ENCODE results near the gene NR3C2. TPM values are rescaled to one million over a fixed set of nuclear protein-coding genes. Genes with fewer than 3 reads are reported as not detected.
A peak's percentile ranks its signal among the peaks of the same experiment; 100 is the strongest.

Gene NR3C2
- total RNA-seq, 5 donors from 2014 or later (not counting 1 experiment from before 2014, with no cell fraction given): 33.5 to 60.4 (median 34.5) TPM

DNA sequence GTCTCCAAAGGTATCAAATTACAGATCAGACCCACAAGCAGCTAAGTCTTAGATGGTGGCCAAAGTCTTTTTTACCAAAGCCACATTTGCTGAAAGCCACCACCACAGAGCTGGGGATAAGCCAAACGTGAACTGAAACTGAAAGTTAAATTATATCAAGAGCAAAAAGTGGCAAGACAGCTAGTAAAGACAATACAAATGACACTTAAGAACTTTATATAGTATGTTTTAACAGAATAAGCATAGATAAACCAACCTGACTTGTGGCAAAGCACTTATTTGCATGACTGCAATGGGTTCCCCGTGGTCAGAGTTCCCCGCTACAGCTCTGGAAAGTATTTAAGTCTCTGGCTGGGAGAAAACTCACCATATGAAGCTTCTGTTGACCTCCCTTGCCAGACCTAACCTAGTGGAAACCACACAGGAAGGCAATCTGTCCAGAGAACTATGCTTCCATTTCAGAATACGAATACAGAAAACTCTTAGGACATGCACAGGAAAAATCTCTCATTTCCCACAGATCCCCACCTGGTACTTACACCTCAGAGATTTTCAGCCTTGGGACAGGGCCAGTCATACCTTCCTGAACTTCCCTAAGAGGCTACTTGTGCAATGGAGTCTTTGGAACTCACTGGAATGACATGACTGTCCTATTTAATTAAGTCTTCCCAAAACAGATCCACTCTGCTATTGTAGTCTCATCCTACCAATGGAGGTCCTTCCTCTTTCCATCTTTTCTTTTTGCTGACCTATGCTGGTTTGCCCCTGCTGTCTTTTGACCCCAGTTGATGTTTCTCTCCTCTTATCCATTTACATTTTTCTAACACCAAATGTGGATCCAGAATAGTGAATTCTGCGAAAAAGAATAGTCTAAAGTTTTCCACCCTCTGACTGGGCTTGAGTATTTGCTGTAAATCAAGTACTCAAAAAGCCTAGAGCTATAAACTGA lies 225.1 kb downstream of the NR3C2 start:
- peaks cover 37 to 48% (median 47%) of the 10 kb centered on the region in 3 donors for H3K4me1 Mint-ChIP-seq
- CTCF ChIA-PET: no interaction called here
- peaks cover 0 to 3% (median 2%) of the 10 kb centered on the region in 3 donors for H3K9me3 Mint-ChIP-seq
- H3K27me3 Mint-ChIP-seq: no peaks in the 10 kb centered on the region
- ATAC-seq (replicated peaks in 1 of 4) (peak; percentile 58 to 83 (median 72)), DNase-seq (peak in 14 of 35 experiments; percentile 3 to 53 (median 10))
- H3K36me3 ChIP-seq (ENCODE audit: control insufficient read depth in 2 of 2, extremely low read depth in 1 of 2, insufficient read depth in 1 of 2, low read length in 1 of 2): no peaks in the 10 kb centered on the region
- H3K4me3 ChIP-seq (ENCODE audit: control insufficient read depth in 1 of 2, extremely low read depth in 1 of 2, low read length in 1 of 2): peak overlapping the region; percentile 29 to 39
- 0% methylated on average over 3 of the region's 5 CpGs for WGBS (ENCODE audit: insufficient coverage)
- H3K9me3 ChIP-seq: no peaks in the 10 kb centered on the region
- H3K27me3 ChIP-seq (replicated peaks in 1 of 2; ENCODE audit: control insufficient read depth in 2 of 2, extremely low read depth in 1 of 2, insufficient read depth in 2 of 2, low read length in 1 of 2): no peaks in the 10 kb centered on the region
- H3K36me3 Mint-ChIP-seq: peaks cover 10% of the 10 kb centered on the region
- peaks cover 0 to 11% of the 10 kb centered on the region in 2 experiments for H3K4me1 ChIP-seq (ENCODE audit: control insufficient read depth in 1 of 2, extremely low read depth in 1 of 2, insufficient read depth in 2 of 2, low read length in 2 of 2)
- peak overlapping the region; percentile 72 for H3K27ac ChIP-seq (ENCODE audit: low read length)
- H3K4me3 Mint-ChIP-seq: peak overlapping the region; percentile 61 to 77 (median 71)
- POLR2A ChIA-PET: interaction anchor here in 1 of 2 donors (0.6 kb wide), 1 partner anchor 21 kb away, joined by 3 read pairs; no protein-coding TSS in a partner anchor
- H3K27ac Mint-ChIP-seq: peak overlapping the region; percentile 85 to 90

DNA sequence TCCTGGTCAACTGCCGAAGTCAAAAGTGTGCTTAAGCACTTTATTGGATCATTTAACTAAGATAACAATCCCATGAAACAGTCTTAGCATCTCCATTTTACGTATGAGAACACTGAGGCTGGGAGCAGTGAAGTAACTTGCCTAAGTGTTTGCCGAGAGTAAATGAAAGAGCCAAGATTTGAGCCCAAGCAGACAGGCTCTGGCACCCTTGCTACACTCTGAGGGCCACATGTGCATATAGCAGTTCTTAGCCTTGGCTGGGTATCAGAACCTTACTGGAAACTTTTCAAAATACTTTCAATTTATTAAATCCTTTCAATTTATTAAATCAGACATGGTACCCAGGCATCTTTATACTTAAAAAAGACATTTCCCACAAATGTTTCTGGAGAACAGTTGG lies 225.9 kb downstream of the NR3C2 start:
- CTCF ChIA-PET: no interaction called here
- peaks cover 0 to 3% (median 2%) of the 10 kb centered on the region in 3 donors for H3K9me3 Mint-ChIP-seq
- H3K4me3 ChIP-seq (ENCODE audit: control insufficient read depth in 1 of 2, extremely low read depth in 1 of 2, low read length in 1 of 2): peak overlapping the region in 1 of 2 donors; percentile 29

DNA sequence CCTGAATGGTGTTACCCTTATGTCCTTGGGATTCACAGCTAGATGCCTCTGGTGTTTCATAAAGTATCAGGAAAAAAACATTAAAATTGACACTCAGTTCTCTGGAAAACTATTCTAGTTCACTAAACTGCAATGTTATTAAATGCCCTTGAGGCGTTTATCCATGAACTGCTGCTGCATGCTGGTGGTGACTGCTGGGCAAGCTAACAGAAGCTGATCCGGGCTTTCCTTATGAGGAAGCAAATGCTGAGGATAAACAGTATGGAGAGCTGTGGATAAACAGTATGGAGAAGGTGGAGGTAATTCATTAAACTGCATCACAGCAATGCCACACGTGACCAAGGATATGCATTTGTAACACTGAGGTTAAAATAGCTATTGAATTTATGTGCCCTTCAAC lies 227.0 kb downstream of the NR3C2 start:
- no peaks in the 10 kb centered on the region for H3K9me3 ChIP-seq
- H3K27me3 Mint-ChIP-seq: no peaks in the 10 kb centered on the region
- H3K36me3 Mint-ChIP-seq: peaks cover 10% of the 10 kb centered on the region
- peaks cover 0 to 3% (median 2%) of the 10 kb centered on the region in 3 donors for H3K9me3 Mint-ChIP-seq
- no peak for ATAC-seq (replicated peaks in 1 of 4)
- POLR2A ChIA-PET: no interaction called here
- no peaks in the 10 kb centered on the region for H3K36me3 ChIP-seq (ENCODE audit: control insufficient read depth in 2 of 2, extremely low read depth in 1 of 2, insufficient read depth in 1 of 2, low read length in 1 of 2)
- H3K4me3 ChIP-seq (ENCODE audit: control insufficient read depth in 1 of 2, extremely low read depth in 1 of 2, low read length in 1 of 2): no peak overlapping the region
- CTCF ChIA-PET: interaction anchor here in 1 of 2 donors (0.5 kb wide), 1 partner anchor 16 kb away, joined by 3 read pairs; no protein-coding TSS in a partner anchor
- no peak overlapping the region for H3K4me3 Mint-ChIP-seq
- 100% methylated on average over 2 of the region's 3 CpGs for WGBS (ENCODE audit: insufficient coverage)
- DNase-seq: no peak
- peaks cover 41 to 52% (median 47%) of the 10 kb centered on the region in 3 donors for H3K4me1 Mint-ChIP-seq
- no peak overlapping the region for H3K27ac Mint-ChIP-seq
- H3K4me1 ChIP-seq (ENCODE audit: control insufficient read depth in 1 of 2, extremely low read depth in 1 of 2, insufficient read depth in 2 of 2, low read length in 2 of 2): peaks cover 0 to 11% of the 10 kb centered on the region in 2 experiments
- H3K27me3 ChIP-seq (replicated peaks in 1 of 2; ENCODE audit: control insufficient read depth in 2 of 2, extremely low read depth in 1 of 2, insufficient read depth in 2 of 2, low read length in 1 of 2): no peaks in the 10 kb centered on the region
- H3K27ac ChIP-seq (ENCODE audit: low read length): no peak overlapping the region

More for the DNA sequence above, 225.9 kb downstream of the NR3C2 start:
- Mint-ChIP-seq H3K27ac (peak overlapping the region; percentile 85 to 90), H3K4me1 (peaks cover 41 to 52% (median 50%) of the 10 kb centered on the region in 3 donors), H3K36me3 (peaks cover 13% of the 10 kb centered on the region), H3K27me3 (no peaks in the 10 kb centered on the region), H3K4me3 (peak overlapping the region; percentile 61 to 77 (median 71))
- H3K4me1 ChIP-seq (ENCODE audit: control insufficient read depth in 1 of 2, extremely low read depth in 1 of 2, insufficient read depth in 2 of 2, low read length in 2 of 2): peaks cover 0 to 11% of the 10 kb centered on the region in 2 experiments
- ATAC-seq (replicated peaks in 1 of 4) (no peak), DNase-seq (no peak)
- no peaks in the 10 kb centered on the region for H3K27me3 ChIP-seq (replicated peaks in 1 of 2; ENCODE audit: control insufficient read depth in 2 of 2, extremely low read depth in 1 of 2, insufficient read depth in 2 of 2, low read length in 1 of 2)
- WGBS (ENCODE audit: insufficient coverage): 75% methylated on average over 2 of the region's 3 CpGs
- POLR2A ChIA-PET: interaction anchor here in 1 of 2 donors (0.6 kb wide), 1 partner anchor 140 kb away, joined by 3 read pairs; no protein-coding TSS in a partner anchor
- peak overlapping the region; percentile 72 for H3K27ac ChIP-seq (ENCODE audit: low read length)
- no peaks in the 10 kb centered on the region for H3K36me3 ChIP-seq (ENCODE audit: control insufficient read depth in 2 of 2, extremely low read depth in 1 of 2, insufficient read depth in 1 of 2, low read length in 1 of 2)
- no peaks in the 10 kb centered on the region for H3K9me3 ChIP-seq

DNA sequence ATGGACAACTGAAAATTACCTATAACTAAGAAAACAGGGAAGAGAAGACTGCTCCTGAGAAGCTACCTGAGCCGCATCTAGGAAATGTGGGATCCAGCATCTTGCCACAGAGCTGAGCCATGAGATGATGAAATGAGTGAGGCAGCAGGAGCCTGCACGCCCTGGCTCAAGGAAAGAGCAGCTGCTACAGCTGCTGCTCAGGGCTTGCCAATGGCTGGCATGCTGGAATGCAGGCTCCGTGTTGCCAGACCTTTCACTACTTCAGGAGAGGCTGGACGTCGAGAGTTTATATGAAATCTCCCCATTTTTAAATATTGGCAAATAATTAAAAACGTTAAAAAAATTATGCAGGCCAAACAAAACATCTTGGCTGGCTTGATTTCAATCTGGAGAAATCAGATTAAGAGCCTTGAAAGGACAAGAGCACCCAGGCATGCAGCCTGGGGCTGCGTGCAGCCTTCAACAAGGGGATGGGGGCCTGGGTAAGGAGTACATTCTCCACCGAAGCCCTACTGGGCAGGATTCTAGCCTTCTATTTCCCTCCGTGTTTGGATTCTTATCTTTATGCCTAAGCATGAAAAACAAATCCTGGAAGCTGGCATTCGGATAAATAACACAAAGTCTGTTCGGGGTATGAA lies 227.6 kb downstream of the NR3C2 start:
- Mint-ChIP-seq H3K27ac (no peak overlapping the region), H3K27me3 (no peaks in the 10 kb centered on the region), H3K9me3 (peaks cover 0 to 3% (median 2%) of the 10 kb centered on the region in 3 donors), H3K4me1 (peaks cover 44 to 54% (median 47%) of the 10 kb centered on the region in 3 donors), H3K4me3 (no peak overlapping the region), H3K36me3 (peaks cover 11% of the 10 kb centered on the region)
- POLR2A ChIA-PET: interaction anchor here in 1 of 2 donors (0.5 kb wide), 1 partner anchor 231 kb away, joined by 3 read pairs; no protein-coding TSS in a partner anchor
- Histone ChIP-seq H3K4me3 (ENCODE audit: control insufficient read depth in 1 of 2, extremely low read depth in 1 of 2, low read length in 1 of 2) (no peak overlapping the region), H3K36me3 (ENCODE audit: control insufficient read depth in 2 of 2, extremely low read depth in 1 of 2, insufficient read depth in 1 of 2, low read length in 1 of 2) (no peaks in the 10 kb centered on the region), H3K9me3 (no peaks in the 10 kb centered on the region), H3K4me1 (ENCODE audit: control insufficient read depth in 1 of 2, extremely low read depth in 1 of 2, insufficient read depth in 2 of 2, low read length in 2 of 2) (peaks cover 0 to 11% of the 10 kb centered on the region in 2 experiments), H3K27ac (ENCODE audit: low read length) (no peak overlapping the region), H3K27me3 (replicated peaks in 1 of 2; ENCODE audit: control insufficient read depth in 2 of 2, extremely low read depth in 1 of 2, insufficient read depth in 2 of 2, low read length in 1 of 2) (no peaks in the 10 kb centered on the region)
- no peak for ATAC-seq (replicated peaks in 1 of 4)
- CTCF ChIA-PET: no interaction called here
- 100% methylated on average over 7 of the region's 11 CpGs for WGBS (ENCODE audit: insufficient coverage)
- DNase-seq: no peak

DNA sequence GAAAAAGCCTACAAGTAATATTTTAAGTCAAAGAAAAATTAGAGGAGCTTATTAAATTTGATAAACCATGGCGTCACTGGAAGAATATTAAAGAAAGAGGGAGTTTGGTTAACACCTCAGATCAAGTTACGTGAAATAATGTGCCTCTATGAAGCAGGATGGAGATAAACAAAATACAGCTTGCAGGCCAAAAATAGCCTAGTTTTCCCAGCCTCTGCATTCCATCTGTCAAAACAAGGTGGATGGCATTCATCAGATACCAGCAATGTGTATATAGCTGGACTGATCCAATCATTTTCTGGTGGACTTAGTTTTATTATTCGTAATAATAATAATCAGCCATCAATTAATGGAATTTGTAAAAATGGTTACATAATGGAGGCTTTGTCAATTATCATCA lies 230.7 kb downstream of the NR3C2 start:
- no peaks in the 10 kb centered on the region for H3K9me3 Mint-ChIP-seq
- Histone ChIP-seq H3K27ac (ENCODE audit: low read length) (no peak overlapping the region), H3K4me3 (ENCODE audit: control insufficient read depth in 1 of 2, extremely low read depth in 1 of 2, low read length in 1 of 2) (no peak overlapping the region), H3K4me1 (ENCODE audit: control insufficient read depth in 1 of 2, extremely low read depth in 1 of 2, insufficient read depth in 2 of 2, low read length in 2 of 2) (peaks cover 0 to 4% of the 10 kb centered on the region in 2 experiments), H3K9me3 (no peaks in the 10 kb centered on the region), H3K36me3 (ENCODE audit: control insufficient read depth in 2 of 2, extremely low read depth in 1 of 2, insufficient read depth in 1 of 2, low read length in 1 of 2) (no peaks in the 10 kb centered on the region), H3K27me3 (replicated peaks in 1 of 2; ENCODE audit: control insufficient read depth in 2 of 2, extremely low read depth in 1 of 2, insufficient read depth in 2 of 2, low read length in 1 of 2) (no peaks in the 10 kb centered on the region)
- no peak overlapping the region for H3K27ac Mint-ChIP-seq
- ChIA-PET CTCF (interaction anchor here (0.6 kb wide), 2 partner anchors 166 to 182 kb away, joined by 3 read pairs; no protein-coding TSS in a partner anchor), POLR2A (interaction anchor here in 1 of 2 donors (0.6 kb wide), 2 partner anchors 166 to 869 kb away, joined by 3 to 4 read pairs; no protein-coding TSS in a partner anchor)
- ATAC-seq (replicated peaks in 1 of 4) (no peak), DNase-seq (no peak)
- H3K27me3 Mint-ChIP-seq: no peaks in the 10 kb centered on the region
- H3K36me3 Mint-ChIP-seq: peaks cover 15% of the 10 kb centered on the region
- peaks cover 22 to 39% (median 32%) of the 10 kb centered on the region in 3 donors for H3K4me1 Mint-ChIP-seq
- no peak overlapping the region for H3K4me3 Mint-ChIP-seq
- 50% methylated on average over 2 of the region's 3 CpGs for WGBS (ENCODE audit: insufficient coverage)

DNA sequence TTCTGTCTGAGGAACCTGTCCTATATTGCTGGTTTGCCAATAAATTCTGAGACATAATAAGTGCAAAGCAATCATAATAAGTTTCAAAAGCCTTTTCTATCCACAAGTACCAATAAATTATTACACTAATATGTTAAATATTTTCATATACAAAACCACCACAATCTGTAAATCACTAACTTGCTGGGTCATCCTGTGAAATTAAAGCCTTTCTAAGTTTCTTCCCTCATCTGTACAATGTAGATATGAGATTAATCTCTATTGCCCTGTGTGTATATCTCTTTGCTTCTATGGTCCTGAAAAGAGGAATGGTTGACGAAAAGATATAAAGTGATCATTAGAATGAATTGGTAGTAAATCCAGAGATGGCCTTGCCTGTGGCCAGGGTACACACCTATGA lies 231.6 kb downstream of the NR3C2 start:
- H3K36me3 Mint-ChIP-seq: peaks cover 15% of the 10 kb centered on the region
- H3K27me3 Mint-ChIP-seq: no peaks in the 10 kb centered on the region
- H3K27ac Mint-ChIP-seq: no peak overlapping the region
- ATAC-seq (replicated peaks in 1 of 4): no peak
- peaks cover 20 to 42% (median 28%) of the 10 kb centered on the region in 3 donors for H3K4me1 Mint-ChIP-seq
- POLR2A ChIA-PET: no interaction called here
- CTCF ChIA-PET: no interaction called here
- no peak overlapping the region for H3K4me3 ChIP-seq (ENCODE audit: control insufficient read depth in 1 of 2, extremely low read depth in 1 of 2, low read length in 1 of 2)
- no peaks in the 10 kb centered on the region for H3K9me3 Mint-ChIP-seq
- no peaks in the 10 kb centered on the region for H3K27me3 ChIP-seq (replicated peaks in 1 of 2; ENCODE audit: control insufficient read depth in 2 of 2, extremely low read depth in 1 of 2, insufficient read depth in 2 of 2, low read length in 1 of 2)
- WGBS (ENCODE audit: insufficient coverage): 100% methylated on average over 1 of the region's 1 CpG
- H3K9me3 ChIP-seq: no peaks in the 10 kb centered on the region
- no peaks in the 10 kb centered on the region for H3K36me3 ChIP-seq (ENCODE audit: control insufficient read depth in 2 of 2, extremely low read depth in 1 of 2, insufficient read depth in 1 of 2, low read length in 1 of 2)
- H3K27ac ChIP-seq (ENCODE audit: low read length): no peak overlapping the region
- H3K4me1 ChIP-seq (ENCODE audit: control insufficient read depth in 1 of 2, extremely low read depth in 1 of 2, insufficient read depth in 2 of 2, low read length in 2 of 2): no peaks in the 10 kb centered on the region
- H3K4me3 Mint-ChIP-seq: no peak overlapping the region
- no peak for DNase-seq
